NK-92 (cell line): Measurements from ENCODE around the gene LHFPL5.

Source experiments
- DNase-seq: peaks from one replicate; lab custom pipeline; 2025; ENCODE audit not compliant: unreplicated experiment; lab: John Stamatoyannopoulos, UW

LHFPL5 gene

DNA sequence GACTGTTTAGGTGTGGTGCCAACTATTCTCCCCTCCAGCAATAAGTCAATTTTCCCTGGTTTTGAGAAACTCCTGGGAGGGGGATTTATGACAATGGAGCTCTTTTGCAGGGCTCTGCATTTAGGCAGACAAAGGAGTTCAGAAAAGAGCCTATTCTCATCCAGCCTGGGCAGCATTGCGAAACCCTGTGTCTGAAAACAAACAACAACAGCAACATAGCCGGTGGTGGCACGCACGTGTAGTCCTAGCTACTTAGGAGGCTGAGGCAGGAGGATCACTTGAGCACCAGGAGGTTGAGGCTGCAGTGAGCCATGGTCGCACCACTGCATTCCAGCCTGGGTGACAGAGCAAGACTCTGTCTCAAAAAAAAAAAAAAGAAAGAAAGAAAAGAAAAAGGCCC is 14.5 kb upstream of the LHFPL5 start:
- no peak for DNase-seq

DNA sequence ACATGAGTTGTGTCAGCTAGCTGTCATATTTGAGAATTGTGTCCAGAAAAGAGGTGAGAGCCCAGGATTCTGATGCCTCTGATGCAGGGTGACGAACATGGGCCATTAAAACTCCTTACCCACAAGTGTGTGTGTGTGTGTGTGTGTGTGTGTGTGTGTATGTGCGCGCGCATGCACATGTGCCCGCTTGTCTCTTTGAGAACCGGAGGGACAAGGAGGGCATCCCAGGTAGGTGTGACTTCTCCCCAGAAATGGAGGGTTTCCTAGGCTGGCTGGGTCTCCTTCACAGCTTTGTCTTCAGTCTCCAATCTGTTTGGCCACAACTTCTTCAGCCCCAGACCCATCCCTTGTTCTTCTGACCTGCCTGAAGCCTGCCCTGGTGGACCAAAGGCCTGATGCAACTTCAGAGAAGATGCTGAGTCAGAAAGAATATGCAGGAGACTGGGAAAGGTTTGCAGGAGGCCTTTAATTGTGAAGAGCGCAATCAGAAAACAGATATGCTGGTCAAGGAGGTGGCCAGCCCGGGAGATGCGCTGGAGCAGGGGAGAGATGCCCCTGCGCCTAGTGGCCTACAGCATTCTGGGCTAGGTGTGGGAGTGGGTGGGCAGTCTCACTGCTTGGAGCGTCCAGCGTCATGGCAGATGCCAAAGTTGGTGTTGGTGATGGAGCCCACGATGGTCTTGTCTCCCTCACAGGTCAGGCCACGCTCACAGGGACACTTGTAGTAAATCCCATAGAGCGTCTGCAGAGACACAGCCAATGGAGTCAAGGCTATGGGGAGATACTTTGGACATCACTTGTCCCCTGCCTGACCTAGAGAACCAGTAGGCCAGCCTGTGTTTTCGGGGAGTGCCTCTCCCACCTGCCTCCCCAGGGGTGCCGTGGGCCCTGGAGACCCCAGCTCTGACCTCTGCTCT is 10.4 kb upstream of the LHFPL5 start:
- DNase-seq, result no peak

DNA sequence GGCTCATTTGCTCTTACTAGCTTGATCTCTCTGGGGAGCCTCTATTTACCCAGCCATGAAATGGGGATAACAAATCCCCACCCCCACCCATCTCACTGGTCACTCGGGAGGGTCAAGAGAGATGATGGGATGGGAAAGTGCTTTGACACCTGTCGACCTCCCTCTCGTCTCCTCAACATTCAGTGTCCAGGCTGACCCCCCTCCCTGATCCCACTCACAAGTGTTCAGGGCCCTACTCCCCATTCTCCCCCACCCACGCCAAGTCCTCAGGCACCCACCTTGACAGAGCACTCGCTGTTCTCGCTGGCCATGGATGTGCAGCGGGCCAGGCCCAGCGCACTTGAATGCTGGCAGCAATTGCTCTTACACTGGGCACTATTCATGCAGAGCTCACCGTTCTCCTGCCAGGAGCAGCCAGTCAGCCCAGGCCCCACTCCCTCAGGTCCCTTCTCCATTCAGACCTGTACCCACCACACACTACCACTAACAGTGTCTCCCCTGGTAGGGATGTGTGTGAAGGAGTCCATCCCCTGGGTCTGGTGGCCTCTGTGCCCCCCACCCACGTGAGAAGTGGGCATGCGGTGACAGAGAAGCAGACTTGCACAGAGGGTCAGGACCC is 9.6 kb upstream of the LHFPL5 start:
- no peak for DNase-seq

DNA sequence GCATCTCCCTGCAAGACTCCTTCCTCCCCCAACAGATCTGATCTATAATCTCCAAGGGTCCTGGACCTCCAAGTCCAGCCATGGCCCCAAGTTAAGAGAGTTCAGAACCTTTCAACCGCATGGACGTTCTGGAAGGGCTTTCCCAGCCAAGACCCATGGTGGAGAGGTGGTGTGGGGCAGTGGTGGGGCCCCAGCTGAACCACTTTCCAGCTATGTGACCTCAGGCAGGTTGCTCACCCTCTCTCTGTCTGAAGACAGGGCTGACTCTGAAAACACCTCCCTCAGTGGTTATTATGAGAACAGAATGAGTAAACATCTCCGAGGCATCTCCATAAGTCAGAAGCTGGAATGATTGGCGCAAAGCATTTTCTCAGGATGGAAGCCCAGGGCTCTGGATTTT is 8.9 kb upstream of the LHFPL5 start:
- no peak for DNase-seq

DNA sequence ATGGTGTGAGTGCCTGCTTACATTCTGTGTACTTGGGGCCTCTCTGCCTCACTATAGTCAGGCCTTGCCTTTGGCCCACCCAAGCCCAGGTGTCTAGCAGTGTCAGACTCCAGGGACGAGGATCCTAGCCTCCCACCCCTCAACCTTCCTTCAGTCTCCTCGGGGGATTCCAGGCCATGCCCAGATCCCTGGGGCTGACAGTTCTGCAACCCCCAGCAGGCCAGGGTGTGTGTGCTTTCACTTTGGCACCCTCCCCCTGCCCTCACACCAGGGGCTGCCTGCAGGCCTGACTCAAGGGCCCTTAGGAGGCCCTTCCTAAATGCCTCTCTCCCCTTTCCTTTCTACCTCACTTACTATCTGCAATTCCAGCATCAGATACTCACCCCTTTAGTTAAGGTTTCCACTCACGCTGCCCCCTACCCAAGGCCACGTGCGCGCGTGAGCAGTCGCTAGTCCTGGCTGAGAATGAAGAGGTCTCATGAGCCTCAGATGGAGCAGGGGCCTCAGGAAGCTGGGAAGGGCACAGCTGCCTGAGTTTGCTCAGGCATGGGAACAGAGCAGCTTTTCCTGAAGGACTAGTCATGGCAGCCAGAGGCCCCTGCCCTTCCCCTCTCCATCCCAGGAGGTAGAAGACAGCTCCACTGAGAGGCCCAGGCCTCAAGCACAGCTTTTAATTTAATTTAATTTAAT is 7.2 kb upstream of the LHFPL5 start:
- no peak for DNase-seq

DNA sequence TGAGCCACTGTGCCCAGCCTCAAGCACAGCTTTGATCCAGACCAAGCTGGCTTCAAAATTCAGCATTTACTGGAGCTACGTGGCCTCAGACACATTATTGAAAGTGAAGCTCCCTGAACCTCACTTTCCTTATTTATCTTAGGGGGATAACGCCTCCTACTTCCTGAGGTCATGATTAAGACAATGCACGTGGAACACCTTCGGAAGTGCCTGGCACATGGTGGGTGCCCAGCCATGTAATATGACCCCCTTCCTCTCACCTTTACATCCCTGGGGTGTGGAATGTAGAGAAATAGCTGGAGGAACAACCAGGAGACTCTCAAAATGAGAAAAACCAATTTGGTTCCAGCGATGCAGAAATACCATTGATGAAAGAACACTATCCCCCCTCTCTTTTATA is 6.4 kb upstream of the LHFPL5 start:
- DNase-seq, result no peak

DNA sequence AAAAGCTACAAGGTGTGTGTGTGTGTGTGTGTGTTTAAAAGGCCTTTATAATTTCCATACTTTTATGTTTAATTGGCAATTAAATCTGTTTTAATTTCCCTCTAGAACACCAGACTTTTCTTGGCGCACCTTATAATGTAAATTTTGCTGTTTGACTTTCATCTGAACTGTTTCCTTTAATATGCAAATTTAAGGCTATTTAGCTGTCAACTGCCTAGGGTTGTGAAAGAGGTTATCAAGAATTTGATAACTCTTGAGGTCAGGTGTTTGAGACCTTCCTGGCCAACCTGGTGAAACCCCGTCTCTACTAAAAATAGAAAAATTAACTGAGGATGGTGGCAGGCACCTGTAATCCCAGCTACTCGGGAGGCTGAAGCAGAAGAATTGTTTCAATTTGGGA is 4.0 kb upstream of the LHFPL5 start:
- DNase-seq, result no peak

DNA sequence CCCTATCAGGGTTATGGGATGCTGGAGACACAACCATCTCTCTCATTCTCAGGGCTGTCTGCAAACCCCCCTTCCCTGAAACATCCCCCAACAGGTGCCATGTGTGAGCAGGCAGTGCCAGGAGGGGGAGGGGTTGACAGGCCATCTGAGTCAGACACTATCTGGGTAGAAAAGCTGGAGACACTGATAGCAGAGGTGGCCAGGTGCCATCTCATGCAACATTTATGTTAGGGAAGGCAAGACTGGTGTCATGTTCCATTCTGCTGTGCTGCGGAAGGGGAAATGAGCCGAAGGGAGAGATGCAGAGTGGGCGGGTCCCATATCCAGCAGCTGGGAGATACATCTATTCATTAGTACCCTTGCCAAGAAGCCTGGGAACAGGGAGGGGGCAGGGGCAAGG is 3.5 kb downstream of the LHFPL5 start:
- no peak for DNase-seq

DNA sequence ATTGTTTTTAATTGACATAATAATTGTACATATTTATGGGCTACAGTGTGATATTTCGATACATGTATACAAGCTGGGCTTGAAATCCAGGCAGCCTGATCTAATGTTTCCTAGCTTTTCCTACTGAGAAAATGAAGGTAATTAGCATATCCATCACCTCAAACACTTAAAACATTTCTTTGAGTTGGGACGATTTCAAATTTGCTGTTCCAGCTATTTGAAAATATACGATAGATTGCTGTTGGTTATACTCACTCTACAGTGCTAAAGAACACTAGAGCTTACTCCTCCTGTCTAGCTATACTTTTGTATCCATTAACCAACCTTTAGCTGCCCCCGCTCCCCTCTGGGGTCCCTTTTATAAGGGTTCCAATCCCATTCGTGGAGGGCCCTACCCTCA is 4.7 kb downstream of the LHFPL5 start:
- DNase-seq, result no peak

DNA sequence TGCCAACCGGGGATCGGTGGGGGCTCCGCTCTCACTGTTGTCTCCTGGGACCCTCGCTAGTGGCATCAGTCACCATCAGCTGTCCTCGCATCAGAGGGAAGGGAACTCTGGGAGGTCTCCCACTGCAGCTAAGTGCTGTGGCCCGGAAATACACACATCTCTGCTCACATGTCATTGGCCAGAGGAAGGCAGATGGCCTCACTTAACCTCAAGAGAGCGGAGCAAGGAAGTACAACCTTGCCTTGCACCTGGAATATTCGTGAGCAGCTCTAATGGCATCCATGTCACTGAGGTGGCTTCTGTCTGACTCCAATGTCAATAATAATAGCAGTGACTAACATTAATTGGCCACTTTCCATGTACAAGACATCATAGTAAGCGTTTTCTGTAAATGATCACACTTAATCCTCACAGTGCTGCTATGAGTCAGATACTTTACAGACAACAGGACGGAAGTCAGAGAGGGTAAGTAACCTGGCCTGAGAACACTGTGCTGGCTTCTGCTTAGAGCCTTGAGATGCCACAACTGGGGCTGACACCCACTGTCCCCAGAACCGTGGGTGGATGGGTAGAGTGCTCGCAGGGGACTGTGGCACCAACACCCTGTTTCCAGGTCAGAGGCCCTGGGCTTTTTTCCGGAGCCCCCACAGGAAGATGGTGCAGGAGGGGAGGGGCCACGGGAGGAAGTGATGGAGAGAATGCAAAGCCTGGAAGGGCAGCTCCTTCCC is 6.0 kb downstream of the LHFPL5 start:
- no peak for DNase-seq

DNA sequence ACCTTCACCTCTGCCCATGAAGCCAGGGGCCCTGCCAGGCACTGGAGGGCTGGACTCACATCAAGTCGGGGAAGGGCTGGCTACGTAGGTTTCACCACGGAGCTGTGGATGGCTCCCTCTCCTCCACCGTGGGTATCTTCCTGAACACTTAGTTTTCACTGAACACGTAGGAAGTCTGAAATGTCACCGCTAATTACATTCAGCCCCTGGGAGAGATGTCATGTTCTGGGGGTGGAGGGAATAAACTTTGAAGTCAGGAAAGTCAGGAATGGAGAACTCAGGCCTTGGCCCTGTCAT is 6.5 kb downstream of the LHFPL5 start:
- no peak for DNase-seq

DNA sequence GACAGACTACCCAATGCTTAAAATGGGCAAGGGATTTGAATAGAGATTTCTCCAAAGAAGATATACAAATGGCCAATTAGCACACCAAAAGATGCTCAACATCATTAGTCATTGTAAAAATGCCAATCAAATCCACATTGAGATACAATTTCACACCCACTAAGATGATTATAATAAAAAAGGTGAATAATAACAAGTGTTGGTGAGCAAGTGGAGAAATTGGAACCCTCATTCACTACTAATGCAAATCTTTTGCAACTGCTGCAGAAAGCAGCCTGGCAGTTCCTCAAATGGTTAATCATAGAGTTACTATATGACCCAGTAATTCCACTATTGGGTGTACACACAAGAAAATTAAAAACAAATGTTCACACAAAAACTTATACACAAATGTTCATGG is 12.4 kb downstream of the LHFPL5 start:
- DNase-seq, result no peak

DNA sequence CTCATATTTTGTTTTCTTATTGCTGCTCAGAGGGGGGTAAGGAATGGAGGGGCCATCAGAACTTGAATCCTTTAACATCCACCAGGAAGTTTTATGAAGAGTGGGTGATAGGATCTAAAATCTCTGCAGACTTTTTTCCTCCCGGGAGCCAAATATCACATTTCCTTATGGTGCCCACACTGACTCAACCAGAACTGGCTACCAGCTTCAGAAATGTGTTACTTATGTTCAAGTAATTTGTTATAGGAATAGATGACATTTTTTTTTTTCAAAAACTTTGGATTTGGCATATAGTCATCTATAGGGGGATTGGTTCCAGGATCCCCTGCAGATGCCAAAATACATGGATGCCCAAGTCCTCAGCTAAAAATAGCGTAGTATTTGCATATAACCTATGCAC is 18.4 kb downstream of the LHFPL5 start:
- no peak for DNase-seq

DNA sequence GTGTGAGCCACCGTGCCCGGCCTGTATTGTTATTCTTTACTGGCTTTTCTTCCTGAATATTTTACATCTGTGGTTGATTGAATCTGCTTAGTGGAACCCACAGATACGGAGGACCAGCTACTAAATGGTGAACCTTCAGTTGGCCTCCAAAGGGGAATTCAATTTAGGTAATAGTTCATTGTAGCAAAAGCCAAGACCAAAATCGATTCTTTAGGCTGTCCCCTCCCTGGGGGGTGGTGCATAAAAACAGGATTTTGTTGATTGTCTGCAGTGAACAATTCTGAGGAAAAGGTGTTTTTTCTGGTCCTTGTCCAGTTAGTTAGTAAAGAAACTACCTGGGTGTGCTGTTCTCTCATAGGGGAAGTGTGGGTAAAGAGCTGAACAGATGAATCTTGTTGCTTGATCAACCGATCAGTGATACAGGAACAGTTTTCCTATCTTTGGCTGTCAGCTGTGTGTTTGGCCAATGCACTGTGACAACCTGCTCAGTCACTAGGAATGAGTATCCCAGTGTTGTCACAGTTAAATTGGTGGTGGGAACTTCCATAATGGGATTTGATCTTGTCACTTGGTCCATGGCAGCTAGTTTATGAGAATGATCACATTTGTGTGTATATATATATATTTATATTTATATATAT is 19.5 kb downstream of the LHFPL5 start:
- no peak for DNase-seq

DNA sequence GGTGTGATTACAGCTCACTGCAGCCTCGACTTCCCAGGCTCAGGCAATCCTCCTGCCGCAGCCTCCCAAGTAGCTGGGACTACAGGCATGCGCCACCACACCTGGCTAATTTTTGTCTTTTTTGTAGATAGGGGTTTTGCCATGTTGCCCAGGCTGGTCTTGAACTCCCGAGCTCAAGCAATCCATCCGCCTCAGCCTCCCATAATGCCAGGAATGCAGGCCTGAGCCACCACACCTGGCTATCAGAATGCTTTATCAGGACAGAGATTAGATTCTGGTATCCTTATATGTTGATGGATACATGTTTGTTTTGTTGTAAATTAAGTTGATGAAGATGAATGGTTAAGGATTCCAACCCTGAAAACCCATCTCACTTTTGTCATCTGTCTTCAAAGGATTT is 24.2 kb downstream of the LHFPL5 start:
- DNase-seq, result no peak

DNA sequence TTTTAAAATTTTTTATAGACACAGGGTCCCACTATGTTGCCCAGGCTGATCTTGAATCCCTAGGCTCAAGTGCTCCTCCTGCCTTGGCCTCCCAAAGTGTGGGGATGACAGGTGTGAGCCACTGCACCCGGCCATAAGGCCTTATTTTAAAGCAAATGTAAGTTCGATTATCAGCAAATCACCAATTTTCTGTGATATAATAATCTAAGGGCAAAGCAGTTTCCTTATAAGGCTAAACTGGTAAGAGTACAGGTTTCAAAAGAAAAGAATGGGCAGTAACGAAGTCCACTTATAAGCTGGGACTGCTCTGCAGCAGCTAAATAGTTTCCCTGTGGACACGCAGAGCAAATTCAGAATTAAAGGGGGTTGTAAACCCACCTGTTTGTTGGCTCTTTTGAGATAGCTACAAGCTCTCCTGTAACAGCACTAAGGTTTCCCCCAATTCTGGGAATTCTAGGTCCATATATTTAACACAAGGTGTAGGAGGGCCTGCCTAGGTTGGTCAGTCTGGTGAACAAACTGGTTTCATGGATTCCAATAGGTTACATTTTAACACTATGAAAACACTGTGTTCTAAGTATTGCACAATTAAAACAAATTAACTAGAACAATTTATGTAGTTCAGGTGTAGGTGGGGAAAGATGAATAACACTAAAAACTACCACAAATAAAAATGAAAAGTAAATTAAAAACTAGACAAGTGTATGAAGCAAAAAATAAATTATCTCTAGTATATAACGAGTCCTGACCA is 26.3 kb downstream of the LHFPL5 start:
- no peak for DNase-seq

DNA sequence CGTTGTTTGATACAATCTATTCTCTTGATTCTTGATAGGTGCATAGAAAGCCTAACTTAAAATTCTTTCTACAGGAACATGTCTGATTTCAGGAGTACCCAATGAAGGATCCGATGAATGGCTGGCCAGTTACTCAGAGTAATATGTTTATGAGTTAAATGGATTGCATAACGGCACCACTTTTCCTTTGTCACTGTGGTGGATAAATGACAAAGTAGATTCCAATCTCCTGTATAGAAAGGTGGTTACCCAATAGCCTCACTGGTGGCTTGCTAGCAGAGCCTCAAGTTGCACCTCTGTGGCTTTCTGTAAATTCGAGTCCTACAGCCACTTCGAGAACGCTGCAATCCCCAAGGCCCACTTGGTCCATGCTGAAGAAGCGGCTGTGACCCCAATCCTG is 28.4 kb downstream of the LHFPL5 start:
- DNase-seq, result no peak

DNA sequence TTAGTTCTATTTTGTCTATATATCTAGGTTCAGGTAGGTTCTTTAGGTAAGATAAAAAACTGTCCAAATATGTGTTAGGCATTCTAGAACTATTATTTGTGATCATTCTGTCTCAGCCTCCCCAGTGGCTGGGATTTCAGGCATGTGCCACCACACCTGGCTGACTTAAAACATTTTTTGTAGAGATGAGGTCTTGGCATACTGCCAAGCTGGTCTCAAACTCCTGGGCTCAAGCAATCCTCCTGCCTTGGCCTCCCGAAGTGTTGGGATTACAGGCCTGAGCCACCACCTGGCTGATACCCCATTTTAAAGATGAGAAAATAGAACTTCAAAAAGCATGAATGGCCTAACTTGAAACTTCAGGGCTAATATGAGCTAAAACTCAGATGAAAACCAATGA is 33.9 kb downstream of the LHFPL5 start:
- DNase-seq, result no peak

DNA sequence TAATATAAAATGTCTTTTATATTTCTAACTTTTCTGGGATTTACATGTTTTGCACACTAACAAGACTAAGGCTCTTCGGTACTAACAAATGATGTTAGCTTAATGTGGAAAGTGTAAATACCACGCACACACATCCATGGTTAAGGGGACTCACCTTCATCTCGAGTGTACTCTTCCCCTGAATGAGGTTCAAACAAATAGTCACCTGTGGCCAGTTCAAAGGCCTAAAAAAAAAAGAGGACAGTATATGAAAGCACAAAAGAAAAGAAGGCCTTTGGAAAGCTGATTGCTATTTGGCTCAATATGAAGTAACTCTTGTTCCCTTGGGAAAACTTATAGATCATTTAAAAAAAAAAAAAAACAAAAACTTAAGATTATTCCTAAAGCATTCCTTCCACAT is 37.2 kb downstream of the LHFPL5 start:
- DNase-seq, result no peak

DNA sequence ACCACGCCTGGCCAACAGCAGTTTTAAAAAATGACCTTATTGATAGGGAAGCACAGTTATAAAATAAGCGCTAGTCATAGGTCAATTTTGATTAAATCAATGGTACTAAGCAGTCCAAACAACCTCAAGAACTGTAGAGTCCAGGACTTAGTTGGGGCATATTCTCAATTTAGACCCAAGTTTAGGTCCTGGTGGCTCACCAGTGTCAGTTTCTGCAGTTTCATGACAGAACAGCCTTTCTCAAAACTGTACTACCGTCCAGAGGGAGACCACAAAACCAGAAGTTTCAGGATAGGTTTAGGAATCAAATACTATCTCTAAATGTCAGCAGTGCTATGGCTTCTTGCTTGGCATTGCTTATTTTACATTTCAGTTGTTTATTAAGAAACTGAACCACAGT is 39.1 kb downstream of the LHFPL5 start:
- DNase-seq, result no peak

DNA sequence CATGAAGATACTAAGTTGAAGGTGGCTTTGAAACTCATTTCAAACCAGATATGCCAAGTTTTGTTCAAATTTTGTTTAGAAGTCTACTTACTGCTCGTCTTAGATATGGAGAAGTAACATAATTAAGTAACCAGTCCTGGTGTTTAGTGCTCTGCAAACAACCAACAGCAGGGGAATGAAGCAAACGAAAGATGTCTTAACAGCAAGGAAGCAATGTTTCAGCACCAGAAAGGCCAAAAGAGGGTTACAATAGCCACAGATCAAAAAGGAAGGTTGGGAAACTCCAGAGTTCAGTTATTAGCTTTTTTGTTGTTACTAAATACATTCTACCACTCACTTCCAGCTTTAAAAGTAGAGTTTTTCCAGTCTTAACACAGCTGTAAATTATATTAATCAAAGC is 45.1 kb downstream of the LHFPL5 start:
- no peak for DNase-seq
